ENCODE measurements around the gene LANCL1.

LANCL1 gene

DNA sequence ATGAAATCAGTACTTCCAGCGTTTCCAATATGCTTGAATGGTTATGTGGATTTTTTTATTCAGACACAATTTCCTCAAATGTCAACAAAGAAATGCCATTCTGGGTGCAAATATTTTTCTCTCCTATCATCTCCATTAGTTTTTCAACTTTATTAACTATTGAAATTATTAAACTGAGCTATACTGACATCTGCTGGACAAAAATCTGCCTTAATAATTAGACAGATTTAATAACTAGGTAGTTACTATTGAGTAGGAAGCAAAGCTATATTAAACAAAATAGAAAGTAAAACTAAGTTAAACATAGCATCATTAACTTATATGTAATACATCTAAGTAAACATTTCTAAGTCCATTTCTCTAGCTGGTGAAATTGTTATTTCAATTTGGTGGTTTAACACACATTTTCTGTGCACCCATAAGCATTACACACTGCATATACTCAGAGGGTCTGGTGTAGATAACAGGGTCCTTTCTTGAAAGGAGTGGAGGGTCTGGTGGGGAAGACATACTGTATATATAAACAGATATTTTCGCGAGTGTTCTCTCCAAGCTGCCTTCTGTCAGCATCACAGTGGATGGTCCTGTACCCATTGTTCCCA, 77.0 kb downstream of the LANCL1 start:
- no peaks in the 10 kb centered on the region for H3K4me1 Mint-ChIP-seq
- H3K9me3 Mint-ChIP-seq, result no peaks in the 10 kb centered on the region
- no peak for DNase-seq
- CTCF ChIA-PET, result interaction anchor here (0.6 kb wide), 1 partner anchor 179 kb away, joined by 3 read pairs; no protein-coding TSS in a partner anchor
- no peak overlapping the region for H3K4me3 Mint-ChIP-seq
- H3K27ac Mint-ChIP-seq, result no peak overlapping the region
- peaks cover 1% of the 10 kb centered on the region for H3K27me3 Mint-ChIP-seq
- no peaks in the 10 kb centered on the region for H3K36me3 Mint-ChIP-seq

DNA sequence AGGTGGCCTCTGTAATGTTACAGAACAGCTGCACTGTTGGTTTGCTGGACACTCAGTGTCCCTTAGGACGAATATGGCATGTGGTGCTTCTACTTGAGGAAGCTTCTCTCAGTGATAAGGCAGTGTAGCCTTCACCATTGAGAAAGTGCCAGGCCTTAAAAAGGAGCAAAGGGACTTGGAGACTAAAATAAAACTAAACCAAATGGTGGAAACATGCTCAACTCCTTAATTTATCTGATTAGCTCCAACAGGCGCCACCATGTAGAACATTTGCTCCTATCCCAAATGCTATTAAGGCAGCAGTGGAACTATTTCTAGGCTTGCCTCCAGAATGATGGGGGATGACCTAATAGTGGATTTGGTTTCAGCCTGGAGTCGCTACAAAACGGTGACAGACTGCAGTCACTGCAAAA, 84.1 kb downstream of the LANCL1 start:
- CTCF ChIA-PET, result no interaction called here
- Mint-ChIP-seq H3K9me3 (no peaks in the 10 kb centered on the region), H3K4me3 (no peak overlapping the region), H3K36me3 (no peaks in the 10 kb centered on the region), H3K4me1 (no peaks in the 10 kb centered on the region), H3K27me3 (peaks cover 4% of the 10 kb centered on the region), H3K27ac (no peak overlapping the region)
- DNase-seq, result no peak

DNA sequence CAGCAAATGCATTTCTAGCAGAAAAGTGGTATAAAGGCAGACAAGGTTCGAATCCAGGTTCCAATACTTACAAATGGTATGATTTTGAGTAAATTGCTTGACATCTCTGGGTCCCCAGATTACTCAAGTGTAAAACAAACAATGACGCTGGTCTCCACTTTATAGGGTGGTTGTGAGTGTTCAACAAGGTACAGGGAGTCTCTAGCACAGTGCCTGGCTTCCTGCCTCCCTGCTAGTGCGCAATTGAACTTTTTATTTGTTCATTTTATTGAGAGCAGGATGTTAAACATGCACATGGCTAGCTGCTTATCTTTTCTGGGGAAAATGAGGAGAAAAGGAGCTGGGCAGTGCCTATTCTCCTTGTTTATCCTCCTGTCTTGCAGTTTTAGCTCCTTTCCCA, 86.7 kb downstream of the LANCL1 start:
- CTCF ChIA-PET, result interaction anchor here (0.6 kb wide), 1 partner anchor 152 kb away, joined by 3 read pairs; no protein-coding TSS in a partner anchor
- Mint-ChIP-seq H3K36me3 (no peaks in the 10 kb centered on the region), H3K4me1 (no peaks in the 10 kb centered on the region), H3K27ac (no peak overlapping the region), H3K27me3 (peaks cover 4% of the 10 kb centered on the region), H3K4me3 (no peak overlapping the region), H3K9me3 (no peaks in the 10 kb centered on the region)
- DNase-seq, result no peak

DNA sequence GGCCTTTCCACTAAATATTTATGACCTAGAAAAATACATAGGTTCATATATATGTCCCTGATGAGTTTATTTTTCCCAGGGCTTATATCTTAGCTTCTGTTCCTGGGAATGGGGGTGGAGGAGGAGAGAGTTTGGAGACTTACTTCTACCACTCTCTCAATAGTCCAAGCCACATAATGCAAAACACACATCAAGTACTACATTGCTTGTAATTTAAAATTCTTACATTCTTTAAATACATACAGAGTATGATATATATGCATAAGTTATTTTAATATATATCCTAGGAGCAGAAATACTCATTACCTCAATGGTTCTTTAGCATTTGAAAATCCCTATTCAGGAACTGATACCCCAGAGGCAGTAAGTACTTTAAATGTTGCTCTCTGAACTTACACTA, 88.4 kb downstream of the LANCL1 start:
- Mint-ChIP-seq H3K4me1 (no peaks in the 10 kb centered on the region), H3K27me3 (no peaks in the 10 kb centered on the region), H3K36me3 (no peaks in the 10 kb centered on the region), H3K27ac (no peak overlapping the region), H3K4me3 (no peak overlapping the region), H3K9me3 (no peaks in the 10 kb centered on the region)
- CTCF ChIA-PET, result no interaction called here
- no peak for DNase-seq

DNA sequence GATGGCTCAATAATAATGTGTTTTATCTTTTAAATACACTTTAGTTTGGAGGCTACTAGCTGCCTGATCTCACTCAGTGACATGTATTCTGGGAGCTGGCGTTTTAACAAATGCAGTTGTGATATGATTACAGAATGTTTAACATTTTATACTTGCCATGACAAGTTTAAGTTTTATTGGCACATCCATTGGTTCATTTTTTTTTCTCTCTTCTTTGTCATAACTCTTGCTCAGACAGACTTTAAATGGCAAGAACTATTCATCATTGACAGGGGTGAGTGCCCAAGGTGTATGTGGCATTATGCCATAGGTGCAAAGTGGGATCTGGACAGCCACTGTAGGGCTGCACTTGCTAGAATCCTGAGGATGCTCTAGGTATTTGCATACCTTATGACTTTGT, 89.5 kb downstream of the LANCL1 start:
- no peaks in the 10 kb centered on the region for H3K9me3 Mint-ChIP-seq
- CTCF ChIA-PET, result interaction anchor here (1.0 kb wide), 1 partner anchor 9 kb away, joined by 3 read pairs; no protein-coding TSS in a partner anchor
- H3K36me3 Mint-ChIP-seq, result no peaks in the 10 kb centered on the region
- no peaks in the 10 kb centered on the region for H3K4me1 Mint-ChIP-seq
- no peak overlapping the region for H3K4me3 Mint-ChIP-seq
- no peak for DNase-seq
- H3K27ac Mint-ChIP-seq, result no peak overlapping the region
- no peaks in the 10 kb centered on the region for H3K27me3 Mint-ChIP-seq

All from activated naive CD4-positive, alpha-beta T cell treated with anti-CD3 and anti-CD28 coated beads, Interleukin-2, amount 10 ng/mL, durations not matched to agents 7 days and 5 days (primary cell).